GM19238 (cell line): ENCODE data around the gene CALN1.

Experiments
- DNase-seq: peaks from one replicate; pipeline ENCODE4 v3.0.0; 2011; ENCODE audit warnings: low spot score; ENCODE audit not compliant: insufficient read length

Gene CALN1

GRCh38 chr7:71804256-71804655 is 607.9 kb downstream of the CALN1 start:
- no peak for DNase-seq

DNA sequence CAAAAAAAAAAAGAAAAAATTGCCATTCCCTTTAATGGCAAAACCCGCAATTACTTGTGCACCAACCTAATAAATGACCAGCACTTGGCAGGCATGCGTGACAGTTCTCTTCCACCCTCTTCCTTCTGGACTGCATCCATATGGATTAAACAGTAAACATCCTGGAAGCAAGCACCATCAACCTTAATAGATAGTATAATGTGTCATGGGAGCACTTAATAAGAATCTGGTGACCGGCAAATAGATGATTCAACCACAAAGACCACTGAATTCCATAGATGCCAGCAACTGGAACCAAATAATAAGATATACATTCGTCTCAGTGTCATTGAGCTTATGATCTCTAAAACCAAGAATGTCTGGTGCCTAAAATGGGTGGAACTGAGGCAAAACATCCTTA is 610.2 kb downstream of the CALN1 start:
- DNase-seq: no peak

- DNase-seq: no peak
Measured at GRCh38 chr7:71800321-71800720, 611.8 kb downstream of the CALN1 start.

DNA sequence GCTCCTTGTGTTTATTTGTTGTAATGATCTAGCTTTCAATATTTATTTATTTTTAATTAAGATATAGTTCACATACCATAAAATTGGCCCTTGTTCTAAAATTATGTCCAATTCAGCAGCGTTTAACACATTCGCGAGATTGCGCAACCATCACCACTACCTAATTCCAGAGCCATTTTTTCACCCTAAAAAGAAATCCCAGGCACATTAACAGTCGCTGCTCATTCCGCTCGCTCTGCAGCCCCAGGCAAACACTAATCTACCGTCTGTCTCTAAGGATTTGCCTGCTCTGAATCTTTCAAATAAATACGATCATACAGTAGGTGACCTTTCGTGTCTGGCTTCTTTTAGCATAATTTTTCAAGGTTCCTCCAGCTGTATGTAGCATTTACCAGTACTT is 616.7 kb downstream of the CALN1 start:
- DNase-seq: no peak

GRCh38 chr7:71793251-71793650 is 618.9 kb downstream of the CALN1 start:
- no peak for DNase-seq

DNA sequence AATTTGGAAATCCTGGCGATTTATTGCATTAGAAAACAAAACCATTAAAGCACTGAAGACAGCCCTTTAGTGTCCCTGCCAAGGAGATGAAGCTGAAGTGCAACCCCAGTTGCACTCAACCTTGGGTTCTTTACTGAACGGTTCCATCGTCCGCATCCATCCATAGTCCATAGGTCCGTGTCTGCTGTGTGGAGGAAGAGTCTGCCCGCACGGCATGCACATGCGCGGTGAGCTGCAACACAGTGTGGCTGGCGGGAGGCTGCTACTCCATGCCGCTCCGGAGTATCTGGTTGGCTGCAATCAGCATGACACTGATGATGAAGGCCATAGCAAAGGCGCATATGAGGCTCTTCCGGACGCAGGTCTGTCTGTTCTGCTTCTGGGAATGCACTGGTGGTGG is 624.6 kb downstream of the CALN1 start:
- no peak for DNase-seq

DNA sequence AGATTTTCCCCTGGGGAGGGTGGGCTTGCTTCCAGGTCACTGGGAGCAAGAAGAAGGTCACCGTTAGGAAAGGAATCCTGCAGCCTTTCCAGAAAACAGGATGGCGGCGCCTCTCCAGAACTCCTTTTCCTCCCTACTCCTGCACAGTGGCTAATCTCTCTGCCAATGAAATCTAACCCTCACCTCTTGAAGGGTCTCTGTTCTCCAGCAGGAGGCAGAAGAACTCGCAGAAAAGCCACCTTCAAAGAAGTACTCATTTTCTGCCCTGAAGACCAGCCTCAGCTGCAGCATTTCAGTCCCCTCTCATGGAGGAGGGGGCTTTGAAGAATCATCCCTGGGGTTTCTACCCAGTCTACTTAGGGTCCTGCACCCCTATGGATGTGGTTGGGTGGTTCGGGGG is 626.9 kb downstream of the CALN1 start:
- DNase-seq: no peak

DNA sequence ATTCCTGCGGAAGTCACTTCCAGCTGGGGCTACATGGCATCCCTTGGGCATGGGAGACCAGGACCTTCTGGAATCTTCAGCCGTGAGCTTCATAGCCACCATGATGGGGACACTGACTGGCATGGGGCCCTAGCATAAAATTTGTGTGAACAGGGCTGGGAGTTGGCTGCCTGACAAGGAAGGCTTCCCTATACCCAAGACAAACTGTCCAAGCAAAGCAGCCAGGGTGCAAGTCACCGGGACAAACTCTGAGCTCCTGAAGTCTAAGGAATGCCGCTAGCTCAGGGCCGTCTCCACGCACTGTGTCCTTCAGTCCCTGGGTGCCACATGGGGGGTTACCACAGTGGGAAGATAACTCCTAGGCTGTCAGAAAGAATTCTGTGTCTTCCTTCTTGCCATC is 627.4 kb downstream of the CALN1 start:
- DNase-seq: no peak

DNA sequence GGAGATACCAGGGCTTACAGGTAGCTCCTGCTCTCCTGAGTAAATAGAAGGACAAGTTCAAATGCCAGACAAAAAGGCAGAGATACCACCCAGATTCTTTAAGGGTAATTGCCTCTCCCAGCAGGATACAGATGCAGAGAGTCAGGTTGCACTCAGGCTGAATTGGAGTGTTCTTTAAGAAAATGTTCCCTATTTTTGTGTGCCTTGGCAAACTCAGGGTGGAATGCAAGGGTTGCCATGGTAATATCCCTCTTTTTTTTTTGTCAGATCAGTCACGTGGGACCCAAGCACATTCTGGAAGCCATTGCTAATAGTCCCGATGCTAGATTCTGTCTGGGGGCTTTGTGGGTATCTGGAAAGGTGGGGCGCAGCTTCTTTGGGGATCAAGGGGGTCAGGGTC is 628.0 kb downstream of the CALN1 start:
- no peak for DNase-seq

DNA sequence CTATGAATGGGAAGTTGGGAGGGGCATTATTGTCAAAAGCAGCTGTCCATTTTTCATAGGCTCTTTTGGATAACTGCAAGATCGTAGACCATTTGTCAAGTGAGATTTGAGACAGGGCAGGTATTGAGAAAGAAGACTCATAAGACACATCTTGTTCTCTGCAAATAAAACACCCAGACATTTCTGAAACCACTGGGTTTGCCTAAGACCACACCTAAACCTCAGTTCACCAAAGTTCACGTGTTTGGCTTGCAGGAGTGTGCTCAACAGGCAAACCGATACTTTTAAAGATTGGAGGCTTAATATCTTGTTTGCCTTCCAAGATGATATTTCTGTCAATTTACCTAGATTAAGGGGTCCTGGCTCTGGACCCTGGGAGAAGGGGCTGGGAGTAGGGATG is 628.4 kb downstream of the CALN1 start:
- no peak for DNase-seq

- DNase-seq: no peak
Measured at GRCh38 chr7:71782051-71782450, 630.1 kb downstream of the CALN1 start.

DNA sequence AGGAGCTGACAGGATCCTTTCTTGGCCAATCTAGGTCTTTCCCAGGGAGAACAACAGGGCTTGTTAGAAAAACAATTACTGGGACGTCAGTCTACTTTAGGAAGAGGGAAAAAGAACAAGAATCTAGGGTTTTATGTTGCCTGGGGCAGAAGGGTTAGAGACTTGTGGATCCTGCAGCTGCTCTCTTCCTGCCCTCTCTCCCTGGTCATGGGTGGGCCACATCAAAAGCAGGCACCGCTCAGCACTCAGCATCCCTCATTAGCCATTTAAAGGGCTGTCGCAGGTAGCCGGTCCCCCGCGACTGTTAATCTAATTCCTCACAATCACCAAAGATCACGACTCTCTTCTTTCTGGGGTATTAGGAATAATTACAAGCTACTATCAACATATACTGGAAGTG is 631.9 kb downstream of the CALN1 start:
- DNase-seq: no peak

GRCh38 chr7:71777278-71777677 is 634.9 kb downstream of the CALN1 start:
- no peak for DNase-seq

GRCh38 chr7:71776726-71777125 is 635.4 kb downstream of the CALN1 start:
- DNase-seq: no peak

DNA sequence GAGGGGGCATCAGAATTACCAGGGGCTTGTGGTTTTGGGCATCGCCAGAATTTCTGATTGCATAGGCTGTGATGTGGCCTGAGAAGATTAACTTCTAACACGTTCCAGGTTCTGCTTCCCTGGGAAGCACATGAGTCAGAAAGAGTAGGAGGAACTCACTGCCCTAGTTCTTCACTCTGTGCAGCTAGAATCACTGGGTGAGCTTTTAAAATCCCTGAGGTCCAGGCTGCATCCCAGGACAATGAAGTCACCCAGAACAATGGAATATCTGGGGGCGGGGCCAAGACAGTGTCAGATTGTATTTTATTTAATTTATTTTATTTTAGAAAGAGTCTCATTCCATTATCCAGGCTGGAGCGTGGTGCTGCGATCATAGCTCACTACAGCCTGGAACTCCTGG is 636.5 kb downstream of the CALN1 start:
- DNase-seq: no peak

GRCh38 chr7:71772779-71773178 is 639.4 kb downstream of the CALN1 start:
- DNase-seq: no peak

GRCh38 chr7:71770269-71770907 is 641.8 kb downstream of the CALN1 start:
- no peak for DNase-seq

DNA sequence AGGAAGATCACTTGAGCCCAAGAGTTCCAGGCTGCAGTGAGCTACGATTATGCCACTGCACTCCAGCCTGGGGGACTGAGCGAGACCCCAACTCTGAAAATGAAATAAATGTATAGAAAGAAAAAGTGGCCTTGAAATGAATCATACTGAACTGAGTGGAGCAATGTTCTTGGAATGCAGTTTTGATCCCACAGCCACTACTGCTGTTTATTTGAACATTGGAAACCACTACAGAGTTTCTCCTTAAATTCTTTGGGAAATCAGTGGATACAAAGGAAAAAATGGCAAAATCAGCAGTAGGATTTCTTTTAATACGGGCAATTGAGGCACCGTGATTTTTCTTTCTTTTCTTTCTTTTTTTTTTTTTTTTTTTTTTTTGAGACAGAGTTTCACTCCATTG is 642.8 kb downstream of the CALN1 start:
- no peak for DNase-seq

- no peak for DNase-seq
Measured at GRCh38 chr7:71768450-71768849, 643.7 kb downstream of the CALN1 start.

GRCh38 chr7:71766016-71766415 is 646.1 kb downstream of the CALN1 start:
- DNase-seq: no peak

DNA sequence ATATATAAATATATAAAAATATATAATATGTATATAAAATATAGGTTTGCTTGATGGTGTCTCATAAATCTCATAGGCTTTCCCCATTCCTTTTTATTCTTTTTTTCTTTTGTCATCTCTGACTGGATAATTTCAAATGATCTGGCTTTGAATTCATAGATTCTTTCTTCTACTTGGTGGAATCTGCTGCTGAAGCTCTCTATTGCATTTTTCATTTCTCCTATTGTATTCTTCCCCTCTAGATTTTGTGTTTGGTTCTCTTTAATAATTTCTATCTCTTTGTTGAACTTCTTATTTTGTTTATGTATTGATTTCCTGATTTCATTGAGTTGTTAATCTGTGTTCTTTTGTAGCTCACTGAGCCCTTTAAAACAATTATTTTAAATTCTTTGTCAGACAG is 650.8 kb downstream of the CALN1 start:
- no peak for DNase-seq

DNA sequence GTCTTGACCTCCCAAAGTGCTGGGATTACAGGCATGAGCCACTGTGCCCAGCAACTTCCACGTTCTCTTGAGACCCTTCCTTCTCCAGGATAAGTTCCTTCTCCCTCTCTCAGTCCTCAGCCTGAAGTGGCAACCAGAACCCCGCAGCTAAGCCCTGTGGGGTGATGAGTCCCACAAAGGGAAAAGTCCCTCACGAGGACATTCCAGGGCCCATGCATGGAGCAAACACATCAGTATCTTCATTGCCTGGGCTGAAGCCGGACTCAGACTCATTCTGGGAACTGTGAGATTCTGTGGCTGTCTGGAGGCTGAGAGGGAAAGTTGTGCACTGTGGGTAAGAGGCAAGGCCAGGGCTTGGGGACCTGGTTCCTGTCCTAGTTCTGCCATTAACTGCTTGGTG is 657.3 kb downstream of the CALN1 start:
- no peak for DNase-seq

- DNase-seq: no peak
Measured at GRCh38 chr7:71753956-71754664, 658.0 kb downstream of the CALN1 start.
